ENCODE measurements around the gene OPCML.

OPCML gene

GRCh38 chr11:133078591-133079404 is 453.5 kb downstream of the OPCML start:
- H3K27me3 ChIP-seq (ENCODE audit: low read depth): no peaks in the 10 kb centered on the region
- no peaks in the 10 kb centered on the region for H3K36me3 ChIP-seq (replicated peaks)
- no peaks in the 10 kb centered on the region for H3K9me3 ChIP-seq
- in situ Hi-C loops (cut with MboI; ENCODE audit: low sequenced_read_pairs): loop anchor here (5.0 kb wide), 1 partner anchor 759 kb away; no protein-coding TSS in a partner anchor
- no peaks in the 10 kb centered on the region for H3K4me1 ChIP-seq
- DNase-seq (ENCODE audit: low spot score in 2 of 2): peak; percentile 28 to 63
- H3K4me3 ChIP-seq: no peak overlapping the region

DNA sequence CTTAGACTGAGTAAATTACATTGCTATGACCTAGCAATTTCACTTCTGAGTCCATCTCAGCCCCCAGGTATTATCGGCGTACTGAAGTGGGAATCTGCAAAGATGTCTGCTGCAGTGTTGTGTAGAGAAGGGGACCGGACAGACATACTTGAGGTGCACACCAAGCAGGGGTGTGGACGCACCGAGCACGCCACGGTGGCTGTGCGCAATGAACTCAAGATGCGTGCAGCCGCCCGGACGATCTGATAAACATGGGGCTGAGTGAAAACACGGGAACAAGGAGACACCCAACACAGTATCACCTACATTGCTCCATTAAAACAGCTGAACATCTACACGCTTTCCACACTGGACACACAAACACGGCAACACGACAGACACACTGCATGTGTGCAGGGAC is 454.3 kb downstream of the OPCML start:
- Histone ChIP-seq H3K4me1 (no peaks in the 10 kb centered on the region), H3K9me3 (no peaks in the 10 kb centered on the region), H3K27me3 (ENCODE audit: low read depth) (no peaks in the 10 kb centered on the region), H3K36me3 (replicated peaks) (no peaks in the 10 kb centered on the region), H3K4me3 (no peak overlapping the region)
- in situ Hi-C loops (cut with MboI; ENCODE audit: low sequenced_read_pairs): loop anchor here (5.0 kb wide), 1 partner anchor 759 kb away; no protein-coding TSS in a partner anchor
- no peak for DNase-seq (ENCODE audit: low spot score in 2 of 2)

DNA sequence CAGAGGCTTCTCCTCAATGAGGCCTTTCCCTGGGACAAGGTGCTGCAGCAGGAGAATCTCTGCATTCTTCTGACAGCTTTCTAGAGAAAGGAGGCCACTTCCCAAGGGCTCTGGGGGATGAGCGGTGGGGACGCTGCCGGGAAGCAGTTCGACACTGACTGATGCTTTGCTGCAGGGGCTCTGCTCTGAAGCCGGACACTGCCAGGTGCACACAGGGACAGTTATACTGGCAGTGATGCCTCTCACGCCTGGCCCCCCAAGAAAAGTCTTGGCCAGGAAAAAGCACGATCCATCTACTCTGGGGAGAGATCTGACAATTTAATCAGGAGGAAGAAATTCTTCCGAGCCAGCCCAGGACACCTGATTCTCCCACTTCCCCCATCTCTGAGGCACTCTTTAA is 456.9 kb downstream of the OPCML start:
- Histone ChIP-seq H3K9me3 (no peaks in the 10 kb centered on the region), H3K4me3 (no peak overlapping the region), H3K4me1 (no peaks in the 10 kb centered on the region), H3K27me3 (ENCODE audit: low read depth) (no peaks in the 10 kb centered on the region), H3K36me3 (replicated peaks) (no peaks in the 10 kb centered on the region)
- DNase-seq (ENCODE audit: low spot score in 2 of 2): no peak
- in situ Hi-C loops (cut with MboI; ENCODE audit: low sequenced_read_pairs): loop anchor here (5.0 kb wide), 1 partner anchor 762 kb away; no protein-coding TSS in a partner anchor

DNA sequence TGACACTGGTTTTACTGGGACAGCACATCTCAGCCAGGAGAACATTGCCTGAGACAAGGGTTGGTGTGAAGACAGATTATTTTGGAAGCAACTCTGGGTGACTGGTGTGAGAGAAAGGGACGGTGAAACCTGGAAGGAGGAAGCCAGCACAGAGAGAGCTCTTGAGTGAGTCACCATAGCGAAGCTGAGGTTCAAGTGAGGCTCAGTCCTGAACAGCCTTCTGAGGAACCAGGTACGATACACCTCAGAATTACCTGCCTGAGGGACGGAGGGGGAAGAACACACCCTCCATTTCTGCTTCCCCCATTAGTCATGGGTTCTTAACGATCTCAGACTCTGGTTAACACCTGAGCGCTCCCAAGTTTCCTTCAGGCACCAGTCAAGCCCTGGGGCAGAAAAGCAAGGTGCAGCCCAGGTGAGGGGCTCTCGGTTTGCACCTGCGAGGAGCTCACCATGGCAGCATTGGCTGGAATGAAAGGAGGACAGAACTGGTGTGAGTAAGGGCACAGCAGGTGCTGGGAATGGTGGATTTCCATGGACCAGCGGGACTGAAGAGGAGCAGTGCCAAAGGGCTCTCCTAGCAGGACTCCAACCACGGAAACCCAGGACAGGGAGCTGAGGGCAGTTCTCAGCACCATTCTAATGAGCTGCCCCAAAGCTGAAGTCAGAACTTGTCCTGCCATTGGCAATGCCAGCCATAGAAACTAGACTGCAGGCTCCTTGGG is 459.3 kb downstream of the OPCML start:
- Histone ChIP-seq H3K9me3 (no peaks in the 10 kb centered on the region), H3K4me1 (no peaks in the 10 kb centered on the region), H3K36me3 (replicated peaks) (no peaks in the 10 kb centered on the region), H3K27me3 (ENCODE audit: low read depth) (no peaks in the 10 kb centered on the region), H3K4me3 (no peak overlapping the region)
- DNase-seq (ENCODE audit: low spot score in 2 of 2): no peak
- in situ Hi-C loops (cut with MboI; ENCODE audit: low sequenced_read_pairs): no loop called here

DNA sequence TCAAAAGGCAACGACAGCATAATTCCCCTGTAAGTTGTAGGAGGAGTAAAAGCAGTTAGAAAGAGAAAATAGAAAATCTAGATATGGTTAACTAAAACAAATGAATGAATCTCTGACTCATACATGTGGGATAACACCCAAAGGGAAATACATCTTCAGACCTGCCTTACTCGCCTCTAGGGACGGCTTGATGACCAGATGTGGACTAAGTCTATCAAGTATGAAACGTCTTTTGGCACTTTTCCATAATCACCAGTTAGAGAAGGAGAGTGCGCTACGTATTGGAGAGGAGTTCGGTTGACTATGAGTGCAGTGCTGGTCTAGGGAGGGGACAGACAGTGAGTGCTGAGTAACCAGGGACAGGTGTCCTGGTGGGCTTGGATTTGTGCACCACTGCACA is 459.9 kb downstream of the OPCML start:
- Histone ChIP-seq H3K4me1 (no peaks in the 10 kb centered on the region), H3K9me3 (no peaks in the 10 kb centered on the region), H3K27me3 (ENCODE audit: low read depth) (no peaks in the 10 kb centered on the region), H3K4me3 (no peak overlapping the region), H3K36me3 (replicated peaks) (no peaks in the 10 kb centered on the region)
- in situ Hi-C loops (cut with MboI; ENCODE audit: low sequenced_read_pairs): no loop called here
- DNase-seq (ENCODE audit: low spot score in 2 of 2): no peak

DNA sequence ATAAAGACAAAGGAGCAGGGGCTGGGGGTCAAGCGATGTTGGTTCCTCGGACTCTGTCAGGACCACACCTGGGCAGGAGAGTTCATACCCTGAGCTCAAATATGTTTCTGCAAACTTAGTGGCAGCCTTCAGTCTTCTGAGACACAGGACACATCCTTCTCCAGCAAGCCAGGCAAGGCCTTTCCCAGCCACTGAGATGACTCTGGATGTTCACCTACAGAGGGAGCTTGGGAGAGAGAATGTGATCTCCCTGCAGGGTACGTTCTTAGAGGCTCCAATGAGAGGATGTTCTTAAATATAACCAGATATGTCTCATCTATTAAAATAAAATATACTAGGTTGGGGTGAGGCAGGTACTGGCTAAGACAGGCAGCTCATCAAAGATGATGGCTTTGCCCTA is 461.5 kb downstream of the OPCML start:
- in situ Hi-C loops (cut with MboI; ENCODE audit: low sequenced_read_pairs): no loop called here
- Histone ChIP-seq H3K4me3 (no peak overlapping the region), H3K27me3 (ENCODE audit: low read depth) (no peaks in the 10 kb centered on the region), H3K4me1 (no peaks in the 10 kb centered on the region), H3K9me3 (no peaks in the 10 kb centered on the region), H3K36me3 (replicated peaks) (no peaks in the 10 kb centered on the region)
- no peak for DNase-seq (ENCODE audit: low spot score in 2 of 2)

DNA sequence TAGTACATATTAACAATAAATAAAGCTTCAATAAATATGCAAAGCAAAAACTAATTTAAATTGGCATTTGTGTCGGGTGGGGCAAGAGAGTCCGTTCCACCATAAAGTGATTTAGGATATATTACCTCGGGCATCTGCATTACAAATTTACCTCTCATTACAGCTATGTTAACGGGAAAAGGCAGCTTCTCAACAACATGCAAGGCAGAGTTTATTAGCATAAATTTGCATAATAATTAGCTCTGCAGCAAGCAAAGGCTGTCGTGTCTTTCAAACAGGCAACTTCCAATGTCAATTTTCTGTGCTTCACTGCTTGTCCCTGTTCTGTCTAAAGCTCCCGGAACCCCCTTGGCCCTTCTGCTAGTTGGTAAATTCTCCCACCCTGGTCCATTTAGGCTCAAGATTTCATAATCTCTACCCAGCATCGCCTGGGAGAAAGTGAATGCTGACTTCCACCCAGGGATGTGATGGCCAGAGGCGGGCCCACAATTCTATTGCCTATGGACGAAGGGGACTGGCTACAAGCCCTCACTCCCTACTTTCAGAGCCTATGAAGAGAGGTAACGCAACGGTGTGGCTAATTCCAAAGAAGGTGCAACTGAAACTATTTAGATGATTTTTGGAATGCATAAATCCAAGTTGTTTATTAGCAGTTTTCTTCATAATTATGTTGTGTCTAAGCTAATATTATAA is 462.1 kb downstream of the OPCML start:
- in situ Hi-C loops (cut with MboI; ENCODE audit: low sequenced_read_pairs): no loop called here

GRCh38 chr11:133065847-133066485 is 466.3 kb downstream of the OPCML start:
- in situ Hi-C loops (cut with MboI; ENCODE audit: low sequenced_read_pairs): no loop called here
- no peaks in the 10 kb centered on the region for H3K4me1 ChIP-seq
- no peak for DNase-seq (ENCODE audit: low spot score in 2 of 2)
- H3K36me3 ChIP-seq (replicated peaks): no peaks in the 10 kb centered on the region
- H3K4me3 ChIP-seq: no peak overlapping the region
- no peaks in the 10 kb centered on the region for H3K9me3 ChIP-seq
- no peaks in the 10 kb centered on the region for H3K27me3 ChIP-seq (ENCODE audit: low read depth)

More for the DNA sequence above, 462.1 kb downstream of the OPCML start:
- no peaks in the 10 kb centered on the region for H3K4me1 ChIP-seq
- H3K4me3 ChIP-seq: no peak overlapping the region
- DNase-seq (ENCODE audit: low spot score in 2 of 2): no peak
- no peaks in the 10 kb centered on the region for H3K9me3 ChIP-seq
- H3K36me3 ChIP-seq (replicated peaks): no peaks in the 10 kb centered on the region
- no peaks in the 10 kb centered on the region for H3K27me3 ChIP-seq (ENCODE audit: low read depth)

GRCh38 chr11:133064961-133065360 is 467.3 kb downstream of the OPCML start:
- in situ Hi-C loops (cut with MboI; ENCODE audit: low sequenced_read_pairs): no loop called here
- H3K4me3 ChIP-seq: no peak overlapping the region

GRCh38 chr11:133064152-133064877 is 468.0 kb downstream of the OPCML start:
- peak in 1 of 2 experiments; percentile 48 for DNase-seq (ENCODE audit: low spot score in 2 of 2)
- Histone ChIP-seq H3K27me3 (ENCODE audit: low read depth) (no peaks in the 10 kb centered on the region), H3K4me1 (no peaks in the 10 kb centered on the region), H3K36me3 (replicated peaks) (no peaks in the 10 kb centered on the region), H3K4me3 (no peak overlapping the region), H3K9me3 (no peaks in the 10 kb centered on the region)
- in situ Hi-C loops (cut with MboI; ENCODE audit: low sequenced_read_pairs): no loop called here

More at GRCh38 chr11:133064961-133065360, 467.3 kb downstream of the OPCML start:
- no peaks in the 10 kb centered on the region for H3K27me3 ChIP-seq (ENCODE audit: low read depth)
- no peak for DNase-seq (ENCODE audit: low spot score in 2 of 2)
- H3K4me1 ChIP-seq: no peaks in the 10 kb centered on the region
- no peaks in the 10 kb centered on the region for H3K9me3 ChIP-seq
- no peaks in the 10 kb centered on the region for H3K36me3 ChIP-seq (replicated peaks)

GRCh38 chr11:133058501-133058900 is 473.8 kb downstream of the OPCML start:
- Histone ChIP-seq H3K9me3 (no peaks in the 10 kb centered on the region), H3K27me3 (ENCODE audit: low read depth) (no peaks in the 10 kb centered on the region), H3K36me3 (replicated peaks) (no peaks in the 10 kb centered on the region), H3K4me3 (no peak overlapping the region), H3K4me1 (no peaks in the 10 kb centered on the region)
- in situ Hi-C loops (cut with MboI; ENCODE audit: low sequenced_read_pairs): no loop called here
- no peak for DNase-seq (ENCODE audit: low spot score in 2 of 2)

DNA sequence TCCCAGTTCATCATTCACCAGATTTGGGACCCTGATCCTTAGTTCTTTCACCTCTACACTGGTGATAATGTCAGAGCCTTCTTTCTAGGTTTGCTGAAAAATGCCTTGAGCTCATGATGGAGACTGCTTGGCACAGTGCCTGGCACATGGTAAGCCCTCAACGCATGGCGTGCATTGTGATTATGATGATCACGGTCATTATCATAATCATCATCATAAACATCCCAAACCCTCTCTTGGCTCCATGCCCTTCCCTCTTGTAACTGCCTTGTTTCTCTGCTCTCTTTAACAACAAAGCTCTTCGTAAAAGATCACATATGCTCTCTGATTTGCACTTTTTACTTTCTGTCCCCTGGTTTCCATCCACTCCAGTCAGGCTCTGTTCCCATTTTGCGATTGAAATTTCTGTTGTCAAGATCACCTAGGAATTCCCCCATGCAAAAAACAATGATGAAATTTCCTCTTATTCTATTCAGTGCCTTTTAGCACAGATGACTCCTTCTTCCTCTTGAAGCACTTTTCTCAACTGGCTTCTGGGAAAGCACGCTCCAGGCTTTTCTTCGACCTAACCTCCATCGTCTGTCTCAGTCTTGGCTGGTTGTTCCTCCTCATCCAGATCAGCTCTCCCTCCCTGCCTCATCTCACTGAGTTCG is 479.1 kb downstream of the OPCML start:
- Histone ChIP-seq H3K4me3 (no peak overlapping the region), H3K4me1 (no peaks in the 10 kb centered on the region), H3K27me3 (ENCODE audit: low read depth) (no peaks in the 10 kb centered on the region), H3K9me3 (no peaks in the 10 kb centered on the region), H3K36me3 (replicated peaks) (no peaks in the 10 kb centered on the region)
- in situ Hi-C loops (cut with MboI; ENCODE audit: low sequenced_read_pairs): no loop called here
- DNase-seq (ENCODE audit: low spot score in 2 of 2): no peak
